GM23248 (cell line): ENCODE data around the gene ADGRL3.

Experiments used
- EZH2 ChIP-seq: fragments of 200-600 bp; sonication (generic); IDR thresholded peaks from 2 replicates; pipeline ENCODE4 v1.6.1; 2018; ENCODE audit warnings: antibody characterized with exemption, mild to moderate bottlenecking; ENCODE audit not compliant: insufficient read depth, poor library complexity, severe bottlenecking
- EZH2phosphoT487 ChIP-seq: fragments of 200-600 bp; sonication (generic); IDR thresholded peaks from 2 replicates; pipeline ENCODE4 v1.6.1; 2018; ENCODE audit warnings: antibody characterized with exemption, moderate library complexity, mild to moderate bottlenecking, low read depth; ENCODE audit not compliant: insufficient read depth

DNA sequence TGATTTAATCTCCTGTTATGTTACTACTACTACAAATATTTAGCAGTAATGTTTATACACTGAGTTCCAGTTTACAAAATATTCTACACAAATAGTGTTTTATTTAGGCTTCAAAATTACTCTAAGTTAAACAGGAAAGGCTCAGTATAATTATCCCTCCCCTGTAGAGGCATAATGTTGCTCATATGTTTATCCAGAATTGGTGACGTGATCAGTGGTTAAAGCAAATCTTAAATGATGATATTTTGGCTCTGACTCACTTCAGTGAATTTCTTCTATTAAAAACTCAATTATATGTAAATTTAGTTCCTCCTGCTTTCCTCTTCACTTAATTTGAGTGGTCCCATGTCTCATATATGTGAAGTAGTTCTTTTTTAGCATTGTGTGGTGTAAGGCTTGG is 438.5 kb downstream of the ADGRL3 start:
- TF ChIP-seq EZH2phosphoT487 (no peak), EZH2 (no peak)
